ENCODE measurements around the gene ARHGAP26. TPM values are rescaled to one million over a fixed set of nuclear protein-coding genes. Genes with fewer than 3 reads are reported as not detected.

The ARHGAP26 gene
- polyA plus RNA-seq, 1 donor from 2014 or later = 0.83 TPM

GRCh38 chr5:142982821-142983200 lies 212.6 kb downstream of the ARHGAP26 start:
- Histone ChIP-seq H3K9me3 (ENCODE audit: low read length) (no peaks in the 10 kb centered on the region), H3K27me3 (ENCODE audit: insufficient read depth, low read depth, low read length) (no peaks in the 10 kb centered on the region), H3K27ac (ENCODE audit: low read length) (no peak overlapping the region), H3K9me2 (ENCODE audit: insufficient read depth, low read length) (no peaks in the 10 kb centered on the region), H2AFZ (ENCODE audit: low read depth, low read length) (no peak overlapping the region), H3K4me3 (ENCODE audit: low read length) (no peak overlapping the region), H3K36me3 (ENCODE audit: insufficient read depth, low read length) (no peaks in the 10 kb centered on the region), H4K20me1 (ENCODE audit: insufficient read depth) (no peaks in the 10 kb centered on the region), H3K79me2 (replicated peaks; ENCODE audit: insufficient read depth, low read length) (no peaks in the 10 kb centered on the region), H3F3A (ENCODE audit: insufficient read depth, low read length, poor library complexity, severe bottlenecking) (no peaks in the 10 kb centered on the region), H3K9ac (ENCODE audit: low read length) (no peak overlapping the region), H3K4me2 (ENCODE audit: low read length) (no peak overlapping the region)
- TF ChIP-seq POLR2AphosphoS5 (IDR thresholded peaks at IDR 0.05) (no peak), TAF1 (IDR thresholded peaks at IDR 0.05; ENCODE audit: low read depth) (no peak), SMC3 (conservative IDR thresholded peaks at IDR 0.05; ENCODE audit: poor library complexity) (no peak), EP300 (conservative IDR thresholded peaks at IDR 0.05; ENCODE audit: poor library complexity, severe bottlenecking) (no peak), MXI1 (conservative IDR thresholded peaks at IDR 0.05; ENCODE audit: poor library complexity, severe bottlenecking) (no peak), EZH2 (IDR thresholded peaks at IDR 0.05; ENCODE audit: borderline replicate concordance, insufficient read depth, low read length, poor library complexity, severe bottlenecking) (no peak), RAD21 (conservative IDR thresholded peaks at IDR 0.05) (no peak)
- TF ChIP-seq, protein P1, sequence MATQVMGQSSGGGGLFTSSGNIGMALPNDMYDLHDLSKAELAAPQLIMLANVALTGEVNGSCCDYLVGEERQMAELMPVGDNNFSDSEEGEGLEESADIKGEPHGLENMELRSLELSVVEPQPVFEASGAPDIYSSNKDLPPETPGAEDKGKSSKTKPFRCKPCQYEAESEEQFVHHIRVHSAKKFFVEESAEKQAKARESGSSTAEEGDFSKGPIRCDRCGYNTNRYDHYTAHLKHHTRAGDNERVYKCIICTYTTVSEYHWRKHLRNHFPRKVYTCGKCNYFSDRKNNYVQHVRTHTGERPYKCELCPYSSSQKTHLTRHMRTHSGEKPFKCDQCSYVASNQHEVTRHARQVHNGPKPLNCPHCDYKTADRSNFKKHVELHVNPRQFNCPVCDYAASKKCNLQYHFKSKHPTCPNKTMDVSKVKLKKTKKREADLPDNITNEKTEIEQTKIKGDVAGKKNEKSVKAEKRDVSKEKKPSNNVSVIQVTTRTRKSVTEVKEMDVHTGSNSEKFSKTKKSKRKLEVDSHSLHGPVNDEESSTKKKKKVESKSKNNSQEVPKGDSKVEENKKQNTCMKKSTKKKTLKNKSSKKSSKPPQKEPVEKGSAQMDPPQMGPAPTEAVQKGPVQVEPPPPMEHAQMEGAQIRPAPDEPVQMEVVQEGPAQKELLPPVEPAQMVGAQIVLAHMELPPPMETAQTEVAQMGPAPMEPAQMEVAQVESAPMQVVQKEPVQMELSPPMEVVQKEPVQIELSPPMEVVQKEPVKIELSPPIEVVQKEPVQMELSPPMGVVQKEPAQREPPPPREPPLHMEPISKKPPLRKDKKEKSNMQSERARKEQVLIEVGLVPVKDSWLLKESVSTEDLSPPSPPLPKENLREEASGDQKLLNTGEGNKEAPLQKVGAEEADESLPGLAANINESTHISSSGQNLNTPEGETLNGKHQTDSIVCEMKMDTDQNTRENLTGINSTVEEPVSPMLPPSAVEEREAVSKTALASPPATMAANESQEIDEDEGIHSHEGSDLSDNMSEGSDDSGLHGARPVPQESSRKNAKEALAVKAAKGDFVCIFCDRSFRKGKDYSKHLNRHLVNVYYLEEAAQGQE (IDR thresholded peaks at IDR 0.05; ENCODE audit: borderline replicate concordance) = no peak
- TF ChIP-seq, protein P2, sequence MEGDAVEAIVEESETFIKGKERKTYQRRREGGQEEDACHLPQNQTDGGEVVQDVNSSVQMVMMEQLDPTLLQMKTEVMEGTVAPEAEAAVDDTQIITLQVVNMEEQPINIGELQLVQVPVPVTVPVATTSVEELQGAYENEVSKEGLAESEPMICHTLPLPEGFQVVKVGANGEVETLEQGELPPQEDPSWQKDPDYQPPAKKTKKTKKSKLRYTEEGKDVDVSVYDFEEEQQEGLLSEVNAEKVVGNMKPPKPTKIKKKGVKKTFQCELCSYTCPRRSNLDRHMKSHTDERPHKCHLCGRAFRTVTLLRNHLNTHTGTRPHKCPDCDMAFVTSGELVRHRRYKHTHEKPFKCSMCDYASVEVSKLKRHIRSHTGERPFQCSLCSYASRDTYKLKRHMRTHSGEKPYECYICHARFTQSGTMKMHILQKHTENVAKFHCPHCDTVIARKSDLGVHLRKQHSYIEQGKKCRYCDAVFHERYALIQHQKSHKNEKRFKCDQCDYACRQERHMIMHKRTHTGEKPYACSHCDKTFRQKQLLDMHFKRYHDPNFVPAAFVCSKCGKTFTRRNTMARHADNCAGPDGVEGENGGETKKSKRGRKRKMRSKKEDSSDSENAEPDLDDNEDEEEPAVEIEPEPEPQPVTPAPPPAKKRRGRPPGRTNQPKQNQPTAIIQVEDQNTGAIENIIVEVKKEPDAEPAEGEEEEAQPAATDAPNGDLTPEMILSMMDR (IDR thresholded peaks at IDR 0.05; ENCODE audit: poor library complexity, severe bottlenecking) = no peak

DNA sequence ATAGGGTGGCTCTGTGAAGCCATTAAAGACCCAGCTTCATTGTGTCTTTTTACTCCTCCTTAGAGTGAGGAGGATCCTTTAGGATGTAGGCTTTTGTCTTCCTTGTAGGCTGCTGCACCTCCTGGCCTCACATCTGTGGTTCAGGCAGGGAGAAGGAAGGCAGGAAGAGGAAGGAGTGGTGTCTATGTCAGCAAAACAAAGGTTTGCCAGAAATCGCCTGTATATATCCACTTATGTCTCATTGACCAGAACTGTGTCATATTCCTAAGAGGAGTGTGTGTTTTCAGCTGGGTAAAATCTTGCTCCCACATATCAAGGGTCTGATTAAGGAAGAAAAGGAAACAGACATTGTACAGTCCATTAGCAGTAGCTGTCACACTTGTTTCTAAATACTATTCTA lies 213.8 kb downstream of the ARHGAP26 start:
- H4K20me1 ChIP-seq (ENCODE audit: insufficient read depth) = no peaks in the 10 kb centered on the region
- no peak overlapping the region for H3K4me2 ChIP-seq (ENCODE audit: low read length)
- no peaks in the 10 kb centered on the region for H3K27me3 ChIP-seq (ENCODE audit: insufficient read depth, low read depth, low read length)
- H3K9ac ChIP-seq (ENCODE audit: low read length) = no peak overlapping the region
- no peaks in the 10 kb centered on the region for H3F3A ChIP-seq (ENCODE audit: insufficient read depth, low read length, poor library complexity, severe bottlenecking)
- TF ChIP-seq TAF1 (IDR thresholded peaks at IDR 0.05; ENCODE audit: low read depth) (no peak), MXI1 (conservative IDR thresholded peaks at IDR 0.05; ENCODE audit: poor library complexity, severe bottlenecking) (no peak), EP300 (conservative IDR thresholded peaks at IDR 0.05; ENCODE audit: poor library complexity, severe bottlenecking) (no peak), SMC3 (conservative IDR thresholded peaks at IDR 0.05; ENCODE audit: poor library complexity) (no peak), RAD21 (conservative IDR thresholded peaks at IDR 0.05) (no peak), POLR2AphosphoS5 (IDR thresholded peaks at IDR 0.05) (no peak), EZH2 (IDR thresholded peaks at IDR 0.05; ENCODE audit: borderline replicate concordance, insufficient read depth, low read length, poor library complexity, severe bottlenecking) (no peak)
- TF ChIP-seq, protein P1 (IDR thresholded peaks at IDR 0.05; ENCODE audit: borderline replicate concordance) = no peak
- TF ChIP-seq, protein P2 (IDR thresholded peaks at IDR 0.05; ENCODE audit: poor library complexity, severe bottlenecking) = no peak
- no peaks in the 10 kb centered on the region for H3K79me2 ChIP-seq (replicated peaks; ENCODE audit: insufficient read depth, low read length)
- H3K9me3 ChIP-seq (ENCODE audit: low read length) = no peaks in the 10 kb centered on the region
- no peak overlapping the region for H3K4me3 ChIP-seq (ENCODE audit: low read length)
- no peaks in the 10 kb centered on the region for H3K9me2 ChIP-seq (ENCODE audit: insufficient read depth, low read length)
- no peak overlapping the region for H3K27ac ChIP-seq (ENCODE audit: low read length)
- H3K36me3 ChIP-seq (ENCODE audit: insufficient read depth, low read length) = no peaks in the 10 kb centered on the region
- no peak overlapping the region for H2AFZ ChIP-seq (ENCODE audit: low read depth, low read length)
